GM12872 (cell line): ENCODE measurements around the gene PTPN9.

Source experiments
- CTCF ChIP-seq: IDR thresholded peaks from 3 replicates; pipeline ENCODE4 v1.5.1; 2011; ENCODE audit warnings: low read depth, mild to moderate bottlenecking, low read length, moderate library complexity; ENCODE audit not compliant: insufficient read depth

PTPN9 gene

DNA sequence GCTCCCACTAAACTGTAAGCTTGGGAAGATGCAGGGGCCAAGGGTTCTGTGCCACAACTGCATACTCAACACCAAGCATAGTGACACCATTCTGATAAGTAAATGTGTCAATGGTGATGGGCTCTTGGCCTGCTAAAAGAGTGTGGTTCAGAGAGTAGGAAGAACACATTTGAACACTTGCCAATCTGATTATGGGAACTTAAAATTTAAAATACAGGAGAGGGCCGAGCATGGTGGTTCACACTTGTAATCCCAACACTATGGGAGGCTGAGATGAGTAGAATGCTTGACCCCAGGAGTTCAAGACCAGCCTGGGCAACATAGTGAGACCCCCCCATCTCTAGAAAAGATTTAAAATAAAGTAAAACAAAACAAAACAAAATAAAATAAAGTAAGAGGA is 34.1 kb downstream of the PTPN9 start:
- no peak for TF ChIP-seq CTCF

DNA sequence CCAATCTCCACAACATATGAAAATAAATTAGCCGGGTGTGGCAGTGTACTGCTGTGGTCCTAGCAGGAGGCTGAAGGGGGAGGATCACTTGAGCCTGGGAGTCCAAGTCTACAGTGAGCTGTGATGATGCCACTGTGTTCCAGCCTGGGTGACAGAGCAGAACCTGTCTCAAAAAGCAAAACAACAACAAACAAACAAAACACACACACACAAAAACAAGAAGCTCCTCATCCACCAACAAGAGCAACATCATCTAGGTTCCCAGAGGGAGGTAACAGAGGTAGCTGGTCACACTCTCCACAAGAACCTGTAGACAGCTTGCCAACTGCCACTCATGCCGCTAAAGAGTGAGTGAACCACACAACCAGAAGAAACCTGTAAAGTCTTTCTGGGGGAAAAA is 34.8 kb downstream of the PTPN9 start:
- TF ChIP-seq CTCF, result no peak

DNA sequence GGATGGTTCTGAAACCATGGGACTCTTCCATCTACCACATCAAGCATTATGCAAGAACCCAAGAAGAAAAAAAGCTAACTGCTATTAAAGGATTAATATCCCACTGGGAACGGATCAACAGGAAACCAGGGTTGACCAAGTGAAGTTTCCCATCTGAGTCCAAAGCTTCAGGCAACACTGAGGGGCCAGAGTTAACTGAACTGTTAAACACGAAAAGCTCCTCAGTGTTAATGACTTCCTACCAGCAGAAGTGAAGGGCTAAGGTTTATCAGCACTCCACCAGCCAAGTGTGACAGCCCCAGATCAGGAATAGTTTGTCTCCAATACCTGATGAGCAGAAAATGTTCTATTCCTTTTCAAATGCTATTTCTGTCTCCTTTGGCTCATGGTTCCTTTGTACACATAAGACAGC is 36.7 kb downstream of the PTPN9 start:
- no peak for TF ChIP-seq CTCF

DNA sequence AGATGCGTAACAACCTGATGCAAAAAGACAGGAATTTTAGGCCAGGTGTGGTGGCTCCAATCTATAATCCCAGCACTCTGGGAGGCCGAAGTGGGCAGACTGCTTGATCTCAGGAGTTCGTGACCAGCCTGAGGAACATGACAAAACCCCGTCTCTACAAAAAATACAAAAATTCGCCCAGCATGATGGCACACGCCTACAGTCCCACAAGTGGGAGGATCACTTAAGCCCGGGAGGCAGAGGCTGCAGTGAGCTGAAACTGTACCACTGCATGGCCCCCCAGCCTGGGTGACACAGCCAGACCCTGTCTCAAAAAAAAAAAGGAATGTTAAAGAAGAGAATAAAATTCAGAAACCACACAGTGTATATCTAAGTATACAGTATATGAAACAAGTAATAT is 40.7 kb downstream of the PTPN9 start:
- TF ChIP-seq CTCF, result no peak

GRCh38 chr15:75533945-75534344 is 45.2 kb downstream of the PTPN9 start:
- TF ChIP-seq CTCF, result no peak

DNA sequence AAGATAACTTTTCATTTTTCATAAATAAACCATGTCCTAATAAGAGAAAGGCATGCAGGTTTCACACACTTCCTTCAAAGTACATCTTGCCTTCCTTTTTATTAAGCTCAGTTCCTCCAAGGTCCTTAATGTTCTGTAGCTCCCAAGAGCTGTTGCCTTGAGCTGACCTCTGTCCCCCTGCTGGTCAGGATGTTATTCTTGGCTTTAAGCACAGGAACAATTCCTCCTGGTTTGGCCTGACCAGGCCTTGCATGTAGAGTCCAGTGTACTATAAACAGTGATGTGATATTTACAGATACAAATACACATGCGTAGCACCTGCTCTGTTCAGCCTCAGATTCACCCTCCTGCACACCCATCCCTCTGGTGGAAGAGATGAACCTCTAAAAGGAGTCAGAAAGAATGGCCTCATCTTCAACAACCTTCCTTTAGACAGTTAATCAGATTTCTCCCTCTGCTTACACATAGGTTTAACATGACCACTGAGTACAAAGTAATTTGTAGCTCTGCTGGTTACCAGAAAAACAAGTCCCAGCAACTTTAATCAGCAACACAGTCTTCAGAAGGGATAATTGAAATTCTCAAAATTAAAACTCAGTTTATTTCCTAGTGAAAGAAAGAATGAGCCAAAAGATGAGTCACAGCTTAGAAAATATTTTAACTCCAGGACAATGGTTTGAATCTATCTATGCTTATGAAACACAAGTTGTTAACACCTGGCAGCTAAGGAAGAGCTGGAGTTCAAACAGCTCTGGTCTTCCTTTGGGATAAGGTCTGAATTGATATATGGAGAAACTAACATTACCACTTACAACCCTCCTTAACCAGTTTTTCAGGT is 46.5 kb downstream of the PTPN9 start:
- peak; percentile 32; the same call in 1 of the 3 replicates for TF ChIP-seq CTCF

DNA sequence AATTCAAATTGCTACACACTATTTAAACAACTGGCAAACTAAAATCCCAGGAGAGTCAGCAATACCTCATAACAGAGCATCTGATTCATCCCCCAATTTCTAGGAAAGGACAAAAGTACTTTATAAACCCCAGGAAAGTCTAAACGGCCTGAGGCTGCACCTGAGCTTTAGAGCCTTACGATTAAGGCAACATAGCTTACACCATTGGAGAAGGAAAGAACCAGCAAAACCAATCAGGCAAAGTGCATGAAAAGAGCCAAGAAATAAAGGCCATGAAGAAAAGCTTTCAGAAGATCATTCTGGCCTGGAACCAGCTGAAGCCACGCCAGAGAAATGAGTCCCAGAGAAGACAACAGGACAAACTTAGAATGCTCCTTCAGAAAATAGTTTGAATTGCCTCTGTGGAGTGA is 48.1 kb downstream of the PTPN9 start:
- TF ChIP-seq CTCF, result no peak
